PC-9 (cell line): Measurements from ENCODE around the gene ATP10A. TPM values are rescaled to one million over a fixed set of nuclear protein-coding genes. Genes with fewer than 3 reads are reported as not detected.

Experiments
- BruUV-seq: library from RNA; stranded (reverse); fragments of 400-500 nt; replicated peaks from 2 replicates; lab custom pipeline; 2021; lab: Mats Ljungman, UMichigan
- CTCF ChIA-PET: fragments of 300-600 bp; sonication (Branson Sonifier 250); formaldehyde crosslinking; loops from one replicate; lab custom pipeline; 2022; ENCODE audit warnings: antibody characterized with exemption; lab: Charles Lee
- POLR2A ChIA-PET: fragments of 300-600 bp; sonication (Branson Sonifier 250); formaldehyde crosslinking; loops from one replicate; lab custom pipeline; 2022; ENCODE audit warnings: antibody characterized with exemption; ENCODE audit not compliant: unreplicated experiment; lab: Charles Lee
- DNase-seq, 2 experiments: peaks; one replicate each; pipeline versions ENCODE4 v3.0.0 to v3.0.0-alpha.2; 2015 to 2022; ENCODE audit warnings: mixed read lengths in 1 of 2
- H2AFZ ChIP-seq: fragments of 200-600 bp; sonication (generic); 2 replicates; pipeline ENCODE4 v1.8.1; 2017; ENCODE audit warnings: antibody characterized with exemption
- H3F3A ChIP-seq: fragments of 200-600 bp; sonication (generic); 2 replicates; pipeline ENCODE4 v1.8.1; 2017; ENCODE audit warnings: antibody characterized with exemption, mild to moderate bottlenecking, low read depth; ENCODE audit not compliant: insufficient read depth
- H3K27ac ChIP-seq: fragments of 200-600 bp; sonication (generic); 2 replicates; pipeline ENCODE4 v1.6.1; 2016; ENCODE audit warnings: mixed run types
- H3K27me3 ChIP-seq: fragments of 200-600 bp; sonication (generic); 2 replicates; pipeline ENCODE4 v1.6.1; 2016; ENCODE audit warnings: low read depth, mixed run types; ENCODE audit not compliant: insufficient read depth
- H3K36me3 ChIP-seq: fragments of 200-600 bp; sonication (generic); 2 replicates; pipeline ENCODE4 v1.6.1; 2016; ENCODE audit warnings: low read depth, mixed run types
- H3K4me1 ChIP-seq: fragments of 200-600 bp; sonication (generic); replicated peaks from 2 replicates; pipeline ENCODE4 v1.6.1; 2016; ENCODE audit warnings: mixed run types; ENCODE audit not compliant: insufficient read depth
- H3K4me2 ChIP-seq: fragments of 200-600 bp; sonication (generic); 2 replicates; pipeline ENCODE4 v1.6.1; 2017; ENCODE audit warnings: mixed run types
- H3K4me3 ChIP-seq: fragments of 200-600 bp; sonication (generic); 2 replicates; pipeline ENCODE4 v1.6.1; 2016; ENCODE audit warnings: mixed run types
- H3K79me2 ChIP-seq: fragments of 200-600 bp; sonication (generic); 2 replicates; pipeline ENCODE4 v1.6.1; 2017; ENCODE audit warnings: low read depth, mixed run types
- H3K9me2 ChIP-seq: fragments of 200-600 bp; sonication (generic); 2 replicates; pipeline ENCODE4 v1.8.1; 2017; ENCODE audit warnings: mild to moderate bottlenecking; ENCODE audit not compliant: insufficient read depth
- H3K9me3 ChIP-seq: fragments of 200-600 bp; sonication (generic); 2 replicates; pipeline ENCODE4 v1.8.1; 2016; ENCODE audit warnings: low read depth; ENCODE audit not compliant: insufficient read depth
- H4K20me1 ChIP-seq: fragments of 200-600 bp; sonication (generic); 2 replicates; pipeline ENCODE4 v1.8.1; 2017; ENCODE audit not compliant: insufficient read depth
- CTCF ChIP-seq: fragments of 200-600 bp; sonication (generic); conservative IDR thresholded peaks from 2 replicates; pipeline ENCODE4 v1.6.1; 2017; ENCODE audit warnings: mixed run types, antibody characterized with exemption, mild to moderate bottlenecking, moderate library complexity
- EZH2 ChIP-seq: fragments of 200-600 bp; sonication (generic); IDR thresholded peaks from 2 replicates; pipeline ENCODE4 v1.8.0; 2017; ENCODE audit warnings: antibody characterized with exemption, low read depth
- intact Hi-C: fragments of 100-400 bp; cut with micrococcal nuclease; formaldehyde crosslinking; loops from one replicate; pipeline ENCODE4 v1.10.0; 2022; ENCODE audit not compliant: unreplicated experiment
- total RNA-seq: library from RNA; stranded (reverse); gene quantifications from 2 replicates; pipeline ENCODE4 v1.2.3, GENCODE V29; 2021

Gene ATP10A
- total RNA-seq, 1 experiment from 2014 or later = not detected

DNA sequence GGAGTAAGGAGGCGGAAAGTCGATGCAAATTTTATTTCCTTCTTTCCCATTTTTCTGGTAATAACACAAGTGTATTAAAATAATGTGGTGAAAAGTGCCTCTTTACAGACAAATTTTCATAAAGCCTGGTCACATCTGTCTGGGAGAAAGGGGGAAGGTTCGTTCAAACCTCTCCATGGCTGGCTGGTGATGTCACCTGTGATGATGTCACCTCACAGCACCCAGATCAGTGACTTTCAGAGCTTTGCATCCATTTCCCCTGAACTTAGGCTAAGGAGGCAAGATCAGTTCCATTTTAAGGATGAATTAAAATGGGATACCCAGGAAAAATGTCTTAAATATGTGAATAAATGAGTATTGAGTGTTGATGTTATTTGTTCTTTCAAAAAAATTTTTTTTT is 34.1 kb downstream of the ATP10A start:
- Histone ChIP-seq H3K4me3 (no peak overlapping the region), H4K20me1 (no peaks in the 10 kb centered on the region), H3K36me3 (no peaks in the 10 kb centered on the region), H2AFZ (no peak overlapping the region), H3K79me2 (no peaks in the 10 kb centered on the region), H3K27me3 (peaks cover 13% of the 10 kb centered on the region), H3K4me1 (no peaks in the 10 kb centered on the region), H3F3A (no peaks in the 10 kb centered on the region), H3K27ac (no peak overlapping the region), H3K9me3 (no peaks in the 10 kb centered on the region), H3K9me2 (no peaks in the 10 kb centered on the region), H3K4me2 (no peak overlapping the region)
- TF ChIP-seq EZH2 (no peak), CTCF (no peak)
- intact Hi-C loops = no loop called here
- POLR2A ChIA-PET = no interaction called here
- DNase-seq = no peak
- CTCF ChIA-PET = no interaction called here
- no TSS peak for BruUV-seq

GRCh38 chr15:25825207-25825606 is 37.9 kb downstream of the ATP10A start:
- intact Hi-C loops = no loop called here
- Histone ChIP-seq H3K27ac (no peak overlapping the region), H3K79me2 (no peaks in the 10 kb centered on the region), H4K20me1 (no peaks in the 10 kb centered on the region), H3F3A (no peaks in the 10 kb centered on the region), H3K4me3 (no peak overlapping the region), H3K4me2 (no peak overlapping the region), H3K27me3 (no peaks in the 10 kb centered on the region; the same call in 1 of the 2 replicates), H3K9me3 (no peaks in the 10 kb centered on the region), H3K9me2 (no peaks in the 10 kb centered on the region), H2AFZ (no peak overlapping the region), H3K36me3 (no peaks in the 10 kb centered on the region), H3K4me1 (no peaks in the 10 kb centered on the region)
- no TSS peak for BruUV-seq
- TF ChIP-seq EZH2 = no peak
- no peak for TF ChIP-seq CTCF
- CTCF ChIA-PET = no interaction called here
- POLR2A ChIA-PET = no interaction called here
- DNase-seq = no peak

- POLR2A ChIA-PET = no interaction called here
- Histone ChIP-seq H4K20me1 (no peaks in the 10 kb centered on the region), H3K79me2 (no peaks in the 10 kb centered on the region), H3K36me3 (no peaks in the 10 kb centered on the region), H3K27me3 (no peaks in the 10 kb centered on the region; the same call in 1 of the 2 replicates), H3K4me3 (no peak overlapping the region), H2AFZ (no peak overlapping the region), H3K9me2 (no peaks in the 10 kb centered on the region), H3K4me2 (no peak overlapping the region), H3F3A (no peaks in the 10 kb centered on the region), H3K9me3 (no peaks in the 10 kb centered on the region), H3K27ac (no peak overlapping the region), H3K4me1 (no peaks in the 10 kb centered on the region)
- TF ChIP-seq CTCF (no peak), EZH2 (no peak)
- intact Hi-C loops = no loop called here
- BruUV-seq = no TSS peak
- CTCF ChIA-PET = no interaction called here
- no peak for DNase-seq
Observed at GRCh38 chr15:25824618-25825017, 38.5 kb downstream of the ATP10A start.
